CD14-positive monocyte (primary cell): ENCODE measurements around the gene SETDB1. TPM values are rescaled to one million over a fixed set of nuclear protein-coding genes. Genes with fewer than 3 reads are reported as not detected.

Source experiments
- DNase-seq, 3 donors: peaks; one replicate each; pipeline ENCODE4 v3.0.0-alpha.2; 2011 to 2022
- H2AFZ ChIP-seq: 2 replicates; pipeline ENCODE4 v1.6.0; 2012; ENCODE audit warnings: mild to moderate bottlenecking, low read depth, low read length, inconsistent platforms; ENCODE audit not compliant: insufficient read depth, poor library complexity, severe bottlenecking
- H3K27ac ChIP-seq, 2 donors: 1 replicate in 1 of 2; 2 replicates in 1 of 2; pipeline ENCODE4 v1.5.1; 2012 to 2013; ENCODE audit warnings: low read length in 2 of 2, control low read depth in 1 of 2, inconsistent platforms in 1 of 2, low read depth in 1 of 2, mild to moderate bottlenecking in 1 of 2
- H3K27me3 ChIP-seq, 2 donors: one replicate each; pipeline versions ENCODE4 v1.6.0 to v1.6.1; 2011 to 2013; ENCODE audit warnings: low read length in 2 of 2; ENCODE audit not compliant: control insufficient read depth in 2 of 2, insufficient read depth in 2 of 2
- H3K36me3 ChIP-seq, 2 donors: replicated peaks in 1 of 2; 1 replicate in 1 of 2; 2 replicates in 1 of 2; pipeline versions ENCODE4 v1.5.1 to v1.6.1; 2012 to 2013; ENCODE audit warnings: low read length in 2 of 2, control low read depth in 1 of 2, inconsistent platforms in 1 of 2, mild to moderate bottlenecking in 1 of 2; ENCODE audit not compliant: insufficient read depth in 2 of 2, control insufficient read depth in 1 of 2
- H3K4me1 ChIP-seq, 2 donors: 1 replicate in 1 of 2; 2 replicates in 1 of 2; pipeline versions ENCODE4 v1.5.1 to v1.6.1; 2012 to 2013; ENCODE audit warnings: low read length in 2 of 2, control low read depth in 1 of 2, inconsistent platforms in 1 of 2, mild to moderate bottlenecking in 1 of 2, moderate library complexity in 1 of 2; ENCODE audit not compliant: insufficient read depth in 2 of 2, control insufficient read depth in 1 of 2
- H3K4me2 ChIP-seq: replicated peaks from 2 replicates; pipeline ENCODE3; 2012; ENCODE audit warnings: low read length, moderate library complexity, mild to moderate bottlenecking; ENCODE audit not compliant: poor library complexity, severe bottlenecking; ENCODE audit errors: extremely low read depth
- H3K4me3 ChIP-seq, 3 experiments: fragments of 200-600 bp in 1 of 3; sonication (generic) in 1 of 3; replicated peaks in 1 of 3; 1 replicate in 2 of 3; 2 replicates in 1 of 3; pipeline ENCODE4 v1.5.1; 2011 to 2013; ENCODE audit warnings: low read length in 3 of 3, mild to moderate bottlenecking in 3 of 3, control low read depth in 2 of 3, low read depth in 2 of 3, inconsistent platforms in 1 of 3, moderate library complexity in 1 of 3
- H3K79me2 ChIP-seq: 2 replicates; pipeline ENCODE4 v1.6.0; 2012; ENCODE audit warnings: mild to moderate bottlenecking, control low read depth, inconsistent platforms, low read length, moderate library complexity; ENCODE audit not compliant: insufficient read depth
- H3K9ac ChIP-seq: 2 replicates; pipeline ENCODE4 v1.6.0; 2017; ENCODE audit warnings: low read length, mild to moderate bottlenecking; ENCODE audit not compliant: insufficient read depth, poor library complexity, severe bottlenecking
- H3K9me3 ChIP-seq, 2 donors: replicated peaks in 1 of 2; 1 replicate in 1 of 2; 2 replicates in 1 of 2; pipeline versions ENCODE4 v1.5.1 to v1.6.1; 2012 to 2013; ENCODE audit warnings: low read length in 2 of 2, control low read depth in 1 of 2; ENCODE audit not compliant: control insufficient read depth in 1 of 2, insufficient read depth in 1 of 2
- H4K20me1 ChIP-seq: 2 replicates; pipeline ENCODE4 v1.6.0; 2012; ENCODE audit warnings: mild to moderate bottlenecking, low read length, control low read depth, moderate library complexity; ENCODE audit not compliant: insufficient read depth
- H3K27ac Mint-ChIP-seq, 7 donors: one replicate each; pipeline ENCODE4 v1.8.0; 2020; ENCODE audit warnings: mild to moderate bottlenecking in 7 of 7, mixed read lengths in 7 of 7, moderate library complexity in 6 of 7, inconsistent platforms in 2 of 7
- H3K27me3 Mint-ChIP-seq, 3 donors: one replicate each; pipeline ENCODE4 v1.8.0; 2021 to 2022; ENCODE audit warnings: low read depth in 3 of 3, mild to moderate bottlenecking in 3 of 3, mixed read lengths in 3 of 3, moderate library complexity in 3 of 3, inconsistent platforms in 1 of 3
- H3K36me3 Mint-ChIP-seq, 2 donors: one replicate each; pipeline ENCODE4 v1.8.0; 2020; ENCODE audit warnings: mixed read lengths in 2 of 2, inconsistent platforms in 1 of 2, mild to moderate bottlenecking in 1 of 2
- H3K4me1 Mint-ChIP-seq: one replicate; pipeline ENCODE4 v1.8.0; 2020; ENCODE audit warnings: mild to moderate bottlenecking, mixed read lengths
- H3K4me3 Mint-ChIP-seq, 2 donors: one replicate each; pipeline ENCODE4 v1.8.0; 2020; ENCODE audit warnings: mild to moderate bottlenecking in 2 of 2, mixed read lengths in 2 of 2, moderate library complexity in 1 of 2
- H3K9me3 Mint-ChIP-seq, 7 donors: one replicate each; pipeline ENCODE4 v1.8.0; 2020 to 2022; ENCODE audit warnings: mixed read lengths in 7 of 7, mild to moderate bottlenecking in 6 of 7, moderate library complexity in 6 of 7, inconsistent platforms in 2 of 7
- WGBS: methylation state at CpG from one replicate; pipeline ENCODE4 v1.1.5; 2013; ENCODE audit warnings: missing lambda C conversion rate; ENCODE audit not compliant: insufficient coverage; 5-methylcytosine and 5-hydroxymethylcytosine counted together
- intact Hi-C, 2 donors: fragments of 100-400 bp; cut with micrococcal nuclease; formaldehyde crosslinking; loops; one replicate each; pipeline versions ENCODE4 v1.15.0 to v1.15.1; 2023
- polyA plus RNA-seq, 3 donors: library from polyadenylated mRNA; depleted of rRNA in 1 of 3; unstranded in 2 of 3; stranded (reverse) in 1 of 3; fragments of 300-500 nt in 2 of 3; fragments of >200 nt in 1 of 3; fragmentation: Illumina TruSeq in 2 of 3; gene quantifications; 1 replicate in 2 of 3; 2 replicates in 1 of 3; pipeline ENCODE4 v1.2.3, GENCODE V29; 2012 to 2021
- TF ChIP-seq, protein P1 (sequence below): fragments of 200-600 bp; IDR thresholded peaks from one replicate; pipeline ENCODE4 v1.8.0; 2022; ENCODE audit warnings: antibody characterized with exemption, mild to moderate bottlenecking

Gene SETDB1
- polyA plus RNA-seq, 3 donors = 13.9 to 69.4 (median 15.5) TPM

DNA sequence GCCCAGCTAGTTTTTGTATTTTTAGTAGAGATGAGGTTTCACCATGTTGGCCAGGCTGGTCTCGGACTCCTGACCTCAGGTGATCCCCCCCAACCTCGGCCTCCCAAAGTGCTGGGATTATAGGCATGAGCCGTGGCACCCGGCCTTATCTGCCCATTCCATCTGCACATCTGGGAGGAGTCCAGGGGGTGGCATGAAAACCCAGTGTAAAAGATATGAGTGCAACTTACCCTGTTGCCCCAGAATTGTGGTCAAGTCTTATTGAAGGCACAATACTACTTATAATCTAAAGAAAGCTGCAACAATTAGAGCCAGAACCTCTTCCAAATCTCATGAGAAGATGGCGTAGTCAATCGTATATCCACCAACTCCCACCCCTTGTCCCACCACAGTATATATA lies 20.9 kb upstream of the SETDB1 start:
- intact Hi-C loops = no loop called here
- peaks cover 0 to 3% (median 0%) of the 10 kb centered on the region in 3 donors for H3K27me3 Mint-ChIP-seq
- Histone ChIP-seq H3K79me2 (no peaks in the 10 kb centered on the region), H3K36me3 (no peaks in the 10 kb centered on the region), H3K9ac (no peak overlapping the region), H2AFZ (no peak overlapping the region), H3K4me2 (no peak overlapping the region), H4K20me1 (no peaks in the 10 kb centered on the region), H3K9me3 (peaks cover 5 to 13% of the 10 kb centered on the region in 2 donors), H3K27ac (no peak overlapping the region), H3K4me1 (peaks cover 3 to 9% of the 10 kb centered on the region in 2 donors), H3K27me3 (no peaks in the 10 kb centered on the region), H3K4me3 (no peak overlapping the region)
- peaks cover 0 to 16% (median 10%) of the 10 kb centered on the region in 7 donors for H3K9me3 Mint-ChIP-seq
- H3K36me3 Mint-ChIP-seq = no peaks in the 10 kb centered on the region
- WGBS = 100% methylated on average over 4 of the region's 6 CpGs
- peaks cover 6% of the 10 kb centered on the region for H3K4me1 Mint-ChIP-seq
- no peak for DNase-seq
- no peak overlapping the region for H3K4me3 Mint-ChIP-seq
- no peak overlapping the region for H3K27ac Mint-ChIP-seq
- TF ChIP-seq, protein P1, sequence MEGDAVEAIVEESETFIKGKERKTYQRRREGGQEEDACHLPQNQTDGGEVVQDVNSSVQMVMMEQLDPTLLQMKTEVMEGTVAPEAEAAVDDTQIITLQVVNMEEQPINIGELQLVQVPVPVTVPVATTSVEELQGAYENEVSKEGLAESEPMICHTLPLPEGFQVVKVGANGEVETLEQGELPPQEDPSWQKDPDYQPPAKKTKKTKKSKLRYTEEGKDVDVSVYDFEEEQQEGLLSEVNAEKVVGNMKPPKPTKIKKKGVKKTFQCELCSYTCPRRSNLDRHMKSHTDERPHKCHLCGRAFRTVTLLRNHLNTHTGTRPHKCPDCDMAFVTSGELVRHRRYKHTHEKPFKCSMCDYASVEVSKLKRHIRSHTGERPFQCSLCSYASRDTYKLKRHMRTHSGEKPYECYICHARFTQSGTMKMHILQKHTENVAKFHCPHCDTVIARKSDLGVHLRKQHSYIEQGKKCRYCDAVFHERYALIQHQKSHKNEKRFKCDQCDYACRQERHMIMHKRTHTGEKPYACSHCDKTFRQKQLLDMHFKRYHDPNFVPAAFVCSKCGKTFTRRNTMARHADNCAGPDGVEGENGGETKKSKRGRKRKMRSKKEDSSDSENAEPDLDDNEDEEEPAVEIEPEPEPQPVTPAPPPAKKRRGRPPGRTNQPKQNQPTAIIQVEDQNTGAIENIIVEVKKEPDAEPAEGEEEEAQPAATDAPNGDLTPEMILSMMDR = no peak

DNA sequence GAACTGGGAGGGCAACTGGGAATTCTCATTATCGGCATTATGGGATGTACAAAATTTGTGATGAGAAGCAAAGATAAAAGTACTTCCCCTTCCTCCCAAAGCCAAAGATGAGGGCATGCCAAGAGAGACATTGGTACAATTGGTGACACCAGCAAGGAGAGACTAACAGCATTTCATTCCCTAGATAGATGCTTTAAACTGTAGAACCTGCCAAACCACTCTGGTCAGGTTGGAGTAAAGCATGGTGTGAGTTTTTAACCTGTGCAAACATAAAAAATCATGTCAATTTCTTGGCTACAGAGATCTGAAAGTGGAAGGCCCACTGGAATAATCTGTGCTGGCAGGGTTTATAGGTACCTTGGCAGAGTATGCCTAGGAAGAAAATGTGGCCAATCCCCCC lies 19.8 kb upstream of the SETDB1 start:
- Histone ChIP-seq H3K36me3 (no peaks in the 10 kb centered on the region), H4K20me1 (no peaks in the 10 kb centered on the region), H3K4me1 (peaks cover 4 to 10% of the 10 kb centered on the region in 2 donors), H3K4me2 (no peak overlapping the region), H3K79me2 (no peaks in the 10 kb centered on the region), H2AFZ (no peak overlapping the region), H3K9me3 (peaks cover 5 to 13% of the 10 kb centered on the region in 2 donors), H3K4me3 (no peak overlapping the region), H3K9ac (no peak overlapping the region), H3K27me3 (no peaks in the 10 kb centered on the region), H3K27ac (no peak overlapping the region)
- Mint-ChIP-seq H3K9me3 (peaks cover 0 to 17% (median 14%) of the 10 kb centered on the region in 7 donors), H3K27me3 (peaks cover 0 to 3% (median 0%) of the 10 kb centered on the region in 3 donors), H3K4me3 (no peak overlapping the region), H3K36me3 (no peaks in the 10 kb centered on the region), H3K4me1 (peaks cover 8% of the 10 kb centered on the region), H3K27ac (peak overlapping the region in 1 of 7 donors; percentile 75)
- TF ChIP-seq, protein P1 = no peak
- no CpG with 5 or more reads among the region's 1 CpG for WGBS
- no peak for DNase-seq
- intact Hi-C loops = no loop called here
